BLaER1 treated with 17β-estradiol and CSF1 and Interleukin-3, amounts not matched to agents 10 nM and 100 nM (cell line): ENCODE data around the gene GDPD2.

Experiments used
- H3K27ac ChIP-seq, 11 experiments: shearing (Covaris generic); formaldehyde crosslinking; 2 replicates each; pipeline ENCODE4 v1.8.1; 2022
- H3K27me3 ChIP-seq, 11 experiments: shearing (Covaris generic); formaldehyde crosslinking; 2 replicates each; pipeline ENCODE4 v1.8.1; 2022
- H3K36me3 ChIP-seq, 11 experiments: shearing (Covaris generic); formaldehyde crosslinking; 2 replicates each; pipeline ENCODE4 v1.8.1; 2022
- H3K4me1 ChIP-seq, 10 experiments: shearing (Covaris generic); formaldehyde crosslinking; 2 replicates each; pipeline ENCODE4 v1.8.1; 2022
- H3K4me2 ChIP-seq, 11 experiments: shearing (Covaris generic); formaldehyde crosslinking; 2 replicates each; pipeline ENCODE4 v1.8.1; 2022
- H3K4me3 ChIP-seq, 10 experiments: shearing (Covaris generic); formaldehyde crosslinking; 2 replicates each; pipeline ENCODE4 v1.8.1; 2022
- H3K9ac ChIP-seq, 11 experiments: shearing (Covaris generic); formaldehyde crosslinking; 2 replicates each; pipeline ENCODE4 v1.8.1; 2022
- H3K9me3 ChIP-seq, 11 experiments: shearing (Covaris generic); formaldehyde crosslinking; replicated peaks in 1 of 11; 2 replicates each; pipeline ENCODE4 v1.8.1; 2022
- H4K20me1 ChIP-seq, 11 experiments: shearing (Covaris generic); formaldehyde crosslinking; 2 replicates each; pipeline ENCODE4 v1.8.1; 2022
- Cebpa-rat ChIP-seq, 11 experiments: shearing (Covaris generic); IDR thresholded peaks; 2 replicates each; pipeline ENCODE4 v1.8.1; 2022

The GDPD2 gene

GRCh38 chrX:70423936-70424675, 992 bp downstream of the GDPD2 start:
- H3K9ac ChIP-seq = no peak overlapping the region
- no peak for TF ChIP-seq Cebpa-rat (IDR thresholded peaks at IDR 0.05)
- no peak overlapping the region for H3K4me3 ChIP-seq
- no peak overlapping the region for H3K4me2 ChIP-seq
- H3K36me3 ChIP-seq = peaks cover 0 to 24% (median 15%) of the 10 kb centered on the region in 11 experiments; a peak in 10 of 22 replicates
- H3K4me1 ChIP-seq = peaks cover 0 to 13% (median 5%) of the 10 kb centered on the region in 10 experiments; a peak in 5 of 20 replicates
- H3K27ac ChIP-seq = no peak overlapping the region
- H4K20me1 ChIP-seq = peaks cover 0 to 13% (median 2%) of the 10 kb centered on the region in 11 experiments; a peak in 6 of 22 replicates
- H3K27me3 ChIP-seq = peaks cover 81 to 100% (median 99%) of the 10 kb centered on the region in 11 experiments
- H3K9me3 ChIP-seq = no peaks in the 10 kb centered on the region

- no peak overlapping the region for H3K9ac ChIP-seq
Observed at GRCh38 chrX:70424801-70425200, 1.7 kb downstream of the GDPD2 start.

GRCh38 chrX:70426286-70427278, 3.5 kb downstream of the GDPD2 start:
- H3K9ac ChIP-seq = no peak overlapping the region
- no peak for TF ChIP-seq Cebpa-rat (IDR thresholded peaks at IDR 0.05)
- H3K4me1 ChIP-seq = peaks cover 8 to 27% (median 13%) of the 10 kb centered on the region in 10 experiments; a peak in 10 of 20 replicates
- H3K4me3 ChIP-seq = no peak overlapping the region
- H3K27me3 ChIP-seq = peaks cover 88 to 100% (median 99%) of the 10 kb centered on the region in 11 experiments
- H3K27ac ChIP-seq = no peak overlapping the region
- no peak overlapping the region for H3K4me2 ChIP-seq
- H3K9me3 ChIP-seq = no peaks in the 10 kb centered on the region
- no peaks in the 10 kb centered on the region for H3K36me3 ChIP-seq
- H4K20me1 ChIP-seq = peaks cover 0 to 13% (median 2%) of the 10 kb centered on the region in 11 experiments; a peak in 5 of 22 replicates

More at GRCh38 chrX:70424801-70425200, 1.7 kb downstream of the GDPD2 start:
- Histone ChIP-seq H3K4me3 (no peak overlapping the region), H3K27me3 (peaks cover 81 to 100% (median 99%) of the 10 kb centered on the region in 11 experiments), H3K4me1 (peaks cover 0 to 14% (median 6%) of the 10 kb centered on the region in 10 experiments; a peak in 7 of 20 replicates), H3K9me3 (no peaks in the 10 kb centered on the region), H3K27ac (no peak overlapping the region), H3K4me2 (no peak overlapping the region), H3K36me3 (peaks cover 0 to 17% (median 8%) of the 10 kb centered on the region in 11 experiments; a peak in 10 of 22 replicates), H4K20me1 (peaks cover 0 to 13% (median 2%) of the 10 kb centered on the region in 11 experiments; a peak in 6 of 22 replicates)
- TF ChIP-seq Cebpa-rat (IDR thresholded peaks at IDR 0.05) = no peak

GRCh38 chrX:70427365-70427764, 4.3 kb downstream of the GDPD2 start:
- no peak overlapping the region for H3K9ac ChIP-seq
- H3K4me1 ChIP-seq = peaks cover 8 to 27% (median 13%) of the 10 kb centered on the region in 10 experiments; a peak in 10 of 20 replicates
- H3K4me2 ChIP-seq = no peak overlapping the region
- peaks cover 95 to 100% (median 100%) of the 10 kb centered on the region in 11 experiments for H3K27me3 ChIP-seq
- H3K4me3 ChIP-seq = no peak overlapping the region
- H4K20me1 ChIP-seq = peaks cover 0 to 13% (median 2%) of the 10 kb centered on the region in 11 experiments; a peak in 5 of 22 replicates
- H3K9me3 ChIP-seq = no peaks in the 10 kb centered on the region
- TF ChIP-seq Cebpa-rat (IDR thresholded peaks at IDR 0.05) = no peak
- H3K36me3 ChIP-seq = no peaks in the 10 kb centered on the region
- no peak overlapping the region for H3K27ac ChIP-seq

GRCh38 chrX:70429759-70430158, 6.6 kb downstream of the GDPD2 start:
- H4K20me1 ChIP-seq = peaks cover 0 to 11% (median 2%) of the 10 kb centered on the region in 11 experiments; a peak in 6 of 22 replicates
- TF ChIP-seq Cebpa-rat (IDR thresholded peaks at IDR 0.05) = no peak

GRCh38 chrX:70432936-70433847, 10.1 kb downstream of the GDPD2 start:
- TF ChIP-seq Cebpa-rat (IDR thresholded peaks at IDR 0.05) = no peak

More at GRCh38 chrX:70429759-70430158, 6.6 kb downstream of the GDPD2 start:
- Histone ChIP-seq H3K36me3 (no peaks in the 10 kb centered on the region), H3K4me1 (peaks cover 9 to 24% (median 16%) of the 10 kb centered on the region in 10 experiments; a peak in 16 of 20 replicates), H3K27me3 (peaks cover 75 to 90% (median 86%) of the 10 kb centered on the region in 11 experiments), H3K4me3 (no peak overlapping the region), H3K9ac (no peak overlapping the region), H3K27ac (no peak overlapping the region), H3K4me2 (peak overlapping the region in 4 of 11 experiments; percentile 15 to 32 (median 16); a peak in 3 of 22 replicates), H3K9me3 (no peaks in the 10 kb centered on the region)

GRCh38 chrX:70433848-70434351, 10.8 kb downstream of the GDPD2 start:
- Histone ChIP-seq H3K4me1 (peaks cover 32 to 62% (median 53%) of the 10 kb centered on the region in 10 experiments), H3K9ac (peak overlapping the region; percentile 71 to 84 (median 81); a peak in 20 of 22 replicates), H3K36me3 (no peaks in the 10 kb centered on the region), H4K20me1 (peaks cover 0 to 1% (median 0%) of the 10 kb centered on the region in 11 experiments; a peak in 2 of 22 replicates), H3K27ac (peak overlapping the region; percentile 40 to 87 (median 80); a peak in 21 of 22 replicates), H3K27me3 (peaks cover 72 to 90% (median 85%) of the 10 kb centered on the region in 11 experiments), H3K4me2 (peak overlapping the region; percentile 58 to 95 (median 84)), H3K9me3 (no peaks in the 10 kb centered on the region; a peak in 1 of 22 replicates), H3K4me3 (peak overlapping the region; percentile 65 to 81 (median 70))
- no peak for TF ChIP-seq Cebpa-rat (IDR thresholded peaks at IDR 0.05)

More at GRCh38 chrX:70432936-70433847, 10.1 kb downstream of the GDPD2 start:
- H3K4me3 ChIP-seq = peak overlapping the region; percentile 65 to 81 (median 70); a peak in 19 of 20 replicates
- H3K9ac ChIP-seq = peak overlapping the region; percentile 71 to 84 (median 81); a peak in 15 of 22 replicates
- peaks cover 0 to 4% (median 0%) of the 10 kb centered on the region in 11 experiments; a peak in 2 of 22 replicates for H4K20me1 ChIP-seq
- H3K4me1 ChIP-seq = peaks cover 28 to 54% (median 46%) of the 10 kb centered on the region in 10 experiments
- peaks cover 73 to 90% (median 85%) of the 10 kb centered on the region in 11 experiments for H3K27me3 ChIP-seq
- peak overlapping the region; percentile 58 to 95 (median 84); a peak in 21 of 22 replicates for H3K4me2 ChIP-seq
- H3K27ac ChIP-seq = peak overlapping the region in 6 of 11 experiments; percentile 71 to 87 (median 82); a peak in 9 of 22 replicates
- H3K36me3 ChIP-seq = no peaks in the 10 kb centered on the region
- H3K9me3 ChIP-seq = no peaks in the 10 kb centered on the region; a peak in 1 of 22 replicates
